ENCODE results near the gene NDUFA12. TPM values are rescaled to one million over a fixed set of nuclear protein-coding genes. Genes with fewer than 3 reads are reported as not detected.
"Not testable (repeated sequence)": the region's sequence is repeated elsewhere in the genome, so short reads cannot be mapped to it uniquely, and the experiment has no call there.

NDUFA12 gene
- total RNA-seq, 1 donor from 2014 or later: 112 TPM

GRCh38 chr12:94994312-94994711 lies 9.2 kb downstream of the NDUFA12 start:
- Mint-ChIP-seq H3K27me3 (ENCODE audit: low read depth, unreplicated experiment) (no peaks in the 10 kb centered on the region), H3K4me1 (ENCODE audit: low read depth, unreplicated experiment) (peaks cover 10% of the 10 kb centered on the region), H3K4me3 (ENCODE audit: unreplicated experiment) (no peak overlapping the region), H3K36me3 (ENCODE audit: low read depth, unreplicated experiment) (peaks cover 8% of the 10 kb centered on the region), H3K27ac (ENCODE audit: unreplicated experiment) (peak overlapping the region; percentile 68), H3K9me3 (ENCODE audit: unreplicated experiment) (no peaks in the 10 kb centered on the region)
- DNase-seq (ENCODE audit: low read depth) (peak; percentile 79), FAIRE-seq (peak; percentile 5)
- Histone ChIP-seq H4K20me1 (ENCODE audit: insufficient read depth, low read length) (peaks cover 4% of the 10 kb centered on the region), H3K79me2 (ENCODE audit: insufficient read depth, low read length) (peaks cover 27% of the 10 kb centered on the region), H3K4me1 (ENCODE audit: insufficient read depth, low read length) (peaks cover 6% of the 10 kb centered on the region), H3K36me3 (ENCODE audit: insufficient read depth, low read length) (peaks cover 6% of the 10 kb centered on the region), H3K4me2 (ENCODE audit: low read length) (peak overlapping the region; percentile 8), H3K9ac (ENCODE audit: low read length) (peak overlapping the region; percentile 17), H2AFZ (ENCODE audit: low read depth, low read length) (no peak overlapping the region), H3K27me3 (ENCODE audit: insufficient read depth, low read length) (no peaks in the 10 kb centered on the region), H3K9me3 (ENCODE audit: insufficient read depth, low read depth, low read length) (no peaks in the 10 kb centered on the region), H3K27ac (ENCODE audit: low read depth, low read length) (peak overlapping the region; percentile 34), H3K4me3 (ENCODE audit: insufficient read depth, low read depth, low read length) (no peak overlapping the region)
- no peak for TF ChIP-seq EZH2 (IDR thresholded peaks at IDR 0.05; ENCODE audit: insufficient read depth, low read length)

GRCh38 chr12:94993855-94994254 lies 9.6 kb downstream of the NDUFA12 start:
- FAIRE-seq: not testable (repeated sequence)

GRCh38 chr12:94990222-94990621 lies 13.3 kb downstream of the NDUFA12 start:
- Mint-ChIP-seq H3K27ac (ENCODE audit: unreplicated experiment) (no peak overlapping the region), H3K9me3 (ENCODE audit: unreplicated experiment) (no peaks in the 10 kb centered on the region), H3K36me3 (ENCODE audit: low read depth, unreplicated experiment) (peaks cover 13% of the 10 kb centered on the region), H3K4me1 (ENCODE audit: low read depth, unreplicated experiment) (peaks cover 11% of the 10 kb centered on the region), H3K27me3 (ENCODE audit: low read depth, unreplicated experiment) (no peaks in the 10 kb centered on the region), H3K4me3 (ENCODE audit: unreplicated experiment) (no peak overlapping the region)
- H3K27ac ChIP-seq (ENCODE audit: low read depth, low read length): no peak overlapping the region
- H3K9ac ChIP-seq (ENCODE audit: low read length): no peak overlapping the region
- H3K4me2 ChIP-seq (ENCODE audit: low read length): no peak overlapping the region
- TF ChIP-seq EZH2 (IDR thresholded peaks at IDR 0.05; ENCODE audit: insufficient read depth, low read length) (no peak), CTCF (IDR thresholded peaks at IDR 0.05; ENCODE audit: insufficient read depth, low read depth, low read length) (no peak)
- FAIRE-seq (no peak), DNase-seq (ENCODE audit: low read depth) (no peak)
- no peaks in the 10 kb centered on the region for H4K20me1 ChIP-seq (ENCODE audit: insufficient read depth, low read length)
- H3K4me3 ChIP-seq (ENCODE audit: insufficient read depth, low read depth, low read length): no peak overlapping the region
- peaks cover 3% of the 10 kb centered on the region for H3K79me2 ChIP-seq (ENCODE audit: insufficient read depth, low read length)
- peaks cover 3% of the 10 kb centered on the region for H3K36me3 ChIP-seq (ENCODE audit: insufficient read depth, low read length)
- H2AFZ ChIP-seq (ENCODE audit: low read depth, low read length): no peak overlapping the region
- no peaks in the 10 kb centered on the region for H3K27me3 ChIP-seq (ENCODE audit: insufficient read depth, low read length)
- peaks cover 6% of the 10 kb centered on the region for H3K4me1 ChIP-seq (ENCODE audit: insufficient read depth, low read length)
- H3K9me3 ChIP-seq (ENCODE audit: insufficient read depth, low read depth, low read length): no peaks in the 10 kb centered on the region

More at GRCh38 chr12:94993855-94994254, 9.6 kb downstream of the NDUFA12 start:
- H3K4me3 ChIP-seq (ENCODE audit: insufficient read depth, low read depth, low read length); H3K9me3 Mint-ChIP-seq (ENCODE audit: unreplicated experiment); H3K4me3 Mint-ChIP-seq (ENCODE audit: unreplicated experiment); H3K27me3 Mint-ChIP-seq (ENCODE audit: low read depth, unreplicated experiment); H2AFZ ChIP-seq (ENCODE audit: low read depth, low read length); H3K4me1 Mint-ChIP-seq (ENCODE audit: low read depth, unreplicated experiment); H3K9ac ChIP-seq (ENCODE audit: low read length); H3K4me1 ChIP-seq (ENCODE audit: insufficient read depth, low read length); H3K36me3 ChIP-seq (ENCODE audit: insufficient read depth, low read length); H4K20me1 ChIP-seq (ENCODE audit: insufficient read depth, low read length); DNase-seq (ENCODE audit: low read depth); H3K27me3 ChIP-seq (ENCODE audit: insufficient read depth, low read length); H3K36me3 Mint-ChIP-seq (ENCODE audit: low read depth, unreplicated experiment); H3K9me3 ChIP-seq (ENCODE audit: insufficient read depth, low read depth, low read length): not testable (repeated sequence)
- peak overlapping the region; percentile 86 for H3K27ac Mint-ChIP-seq (ENCODE audit: unreplicated experiment)
- Histone ChIP-seq H3K27ac (ENCODE audit: low read depth, low read length) (peak overlapping the region; percentile 28), H3K4me2 (ENCODE audit: low read length) (peak overlapping the region; percentile 8), H3K79me2 (ENCODE audit: insufficient read depth, low read length) (peaks cover 25% of the 10 kb centered on the region)
